Right lobe of liver (tissue), 6 donors: ENCODE results near the gene ZCCHC7. TPM values are rescaled to one million over a fixed set of nuclear protein-coding genes. Genes with fewer than 3 reads are reported as not detected.

ENCODE experiments used
- ATAC-seq, 4 donors: fragments of 200-7000 bp; cut with Tn5 transposase; one replicate each; pipeline ENCODE4 v1.9.1; 2020; ENCODE audit warnings: mild to moderate bottlenecking in 4 of 4, moderate library complexity in 4 of 4
- DNase-seq, 3 donors: peaks; one replicate each; pipeline ENCODE4 v3.0.0-alpha.2; 2020
- H3K27ac ChIP-seq, 3 donors: fragments of 200-600 bp; one replicate each; pipeline ENCODE4 v1.8.0; 2022
- H3K27me3 ChIP-seq, 2 donors: fragments of 200-600 bp; one replicate each; pipeline ENCODE4 v1.8.0; 2022
- H3K36me3 ChIP-seq, 4 donors: fragments of 200-600 bp; sonication (generic) in 1 of 4; one replicate each; pipeline versions ENCODE4 v1.5.1 to v1.8.0; 2017 to 2022; ENCODE audit warnings: control low read depth in 1 of 4
- H3K4me1 ChIP-seq, 4 donors: fragments of 200-600 bp; sonication (generic) in 1 of 4; one replicate each; pipeline versions ENCODE4 v1.5.1 to v1.8.0; 2017 to 2022; ENCODE audit warnings: control low read depth in 1 of 4
- H3K4me3 ChIP-seq, 3 donors: fragments of 200-600 bp; one replicate each; pipeline ENCODE4 v1.8.0; 2022
- H3K9me3 ChIP-seq, 4 donors: fragments of 200-600 bp; sonication (generic) in 1 of 4; one replicate each; pipeline versions ENCODE4 v1.5.1 to v1.8.0; 2017 to 2022; ENCODE audit warnings: control low read depth in 1 of 4
- CTCF ChIP-seq, 4 donors: fragments of 200-600 bp in 3 of 4; fragments of 450-650 bp in 1 of 4; IDR thresholded peaks; one replicate each; pipeline versions ENCODE4 v1.5.1 to v1.8.0; 2016 to 2022; ENCODE audit warnings: antibody characterized with exemption in 4 of 4, mild to moderate bottlenecking in 2 of 4
- POLR2A ChIP-seq: fragments of 450-650 bp; IDR thresholded peaks from one replicate; pipeline ENCODE4 v1.6.1; 2017; ENCODE audit warnings: antibody characterized with exemption, mild to moderate bottlenecking
- WGBS: methylation state at CpG from one replicate; pipeline ENCODE4 v1.1.6; 2018; ENCODE audit warnings: low coverage, low lambda C conversion rate; ENCODE audit not compliant: insufficient coverage; ENCODE audit errors: missing lambda C conversion rate; 5-methylcytosine and 5-hydroxymethylcytosine counted together
- intact Hi-C, 2 donors: fragments of 100-400 bp; cut with DNase I; formaldehyde crosslinking; loops; one replicate each; pipeline versions ENCODE4 v1.11.2 to v1.14.1; 2022
- total RNA-seq, 6 experiments: library from RNA; depleted of rRNA in 2 of 6; stranded (reverse); fragments of >200 nt in 2 of 6; fragmentation: NEBNext Ultra II Directional in 3 of 6; extraction: Animal tissue kit (Norgen Biotek cat#: 25700) in 3 of 6; gene quantifications; one replicate each; pipeline versions ENCODE4 v1.1.0 to v1.2.4, GENCODE V29; 2016 to 2023
- donor health status: DM: no; HTN: yes; CAD: no.
- donor health status: DM: no; HTN: no; CAD: no.
- donor health status: DM: no; HTN: no; CAD: no.
- donor health status: DM: no; HTN: yes; CAD: no.
- donor health status: DM: no; HTN: yes; CAD: no.

The ZCCHC7 gene
- total RNA-seq, 6 experiments from 2014 or later, result 5.9 to 10.0 (median 7.2) TPM

- TF ChIP-seq POLR2A, result no peak
- TF ChIP-seq CTCF (IDR thresholded peaks at IDR 0.05), result no peak
- intact Hi-C loops, result no loop called here
- H3K27me3 ChIP-seq, result no peaks in the 10 kb centered on the region
- H3K27ac ChIP-seq, result no peak overlapping the region
- no peaks in the 10 kb centered on the region for H3K4me1 ChIP-seq
- WGBS, result 100% methylated on average over 3 of the region's 3 CpGs
- no peaks in the 10 kb centered on the region for H3K36me3 ChIP-seq
- no peak for DNase-seq
- H3K4me3 ChIP-seq, result no peak overlapping the region
- no peak for ATAC-seq
- H3K9me3 ChIP-seq, result no peaks in the 10 kb centered on the region
Measured at GRCh38 chr9:37128051-37128450, 7.7 kb downstream of the ZCCHC7 start.

- H3K27ac ChIP-seq, result no peak overlapping the region
- H3K36me3 ChIP-seq, result no peaks in the 10 kb centered on the region
- DNase-seq (no peak), ATAC-seq (no peak)
- WGBS, result 92% methylated on average over 1 of the region's 1 CpG
- intact Hi-C loops, result no loop called here
- peaks cover 0 to 6% (median under 1%) of the 10 kb centered on the region in 4 donors for H3K4me1 ChIP-seq
- H3K9me3 ChIP-seq, result no peaks in the 10 kb centered on the region
- TF ChIP-seq CTCF (IDR thresholded peaks at IDR 0.05) (no peak), POLR2A (no peak)
- no peak overlapping the region for H3K4me3 ChIP-seq
- H3K27me3 ChIP-seq, result no peaks in the 10 kb centered on the region
Measured at GRCh38 chr9:37134166-37134565, 13.8 kb downstream of the ZCCHC7 start.

- Histone ChIP-seq H3K36me3 (peaks cover 0 to 3% (median 0%) of the 10 kb centered on the region in 4 donors), H3K4me3 (no peak overlapping the region), H3K27me3 (no peaks in the 10 kb centered on the region), H3K27ac (no peak overlapping the region), H3K9me3 (no peaks in the 10 kb centered on the region), H3K4me1 (peaks cover 0 to 9% (median 4%) of the 10 kb centered on the region in 4 donors)
- intact Hi-C loops, result no loop called here
- no peak for DNase-seq
- WGBS, result 93% methylated on average over 2 of the region's 2 CpGs
- TF ChIP-seq POLR2A, result no peak
- no peak for TF ChIP-seq CTCF (IDR thresholded peaks at IDR 0.05)
- ATAC-seq, result no peak
Measured at GRCh38 chr9:37141015-37141414, 20.6 kb downstream of the ZCCHC7 start.

- Histone ChIP-seq H3K27me3 (no peaks in the 10 kb centered on the region), H3K27ac (no peak overlapping the region), H3K4me3 (no peak overlapping the region), H3K36me3 (peaks cover 0 to 3% (median 0%) of the 10 kb centered on the region in 4 donors), H3K4me1 (peaks cover 0 to under 1% (median 0%) of the 10 kb centered on the region in 4 donors), H3K9me3 (no peaks in the 10 kb centered on the region)
- ATAC-seq (no peak), DNase-seq (no peak)
- 86% methylated on average over 2 of the region's 2 CpGs for WGBS
- no peak for TF ChIP-seq POLR2A
- TF ChIP-seq CTCF (IDR thresholded peaks at IDR 0.05), result no peak
- intact Hi-C loops, result no loop called here
Measured at GRCh38 chr9:37144762-37145161, 24.4 kb downstream of the ZCCHC7 start.

- Histone ChIP-seq H3K36me3 (peaks cover 0 to 3% (median 0%) of the 10 kb centered on the region in 4 donors), H3K4me1 (no peaks in the 10 kb centered on the region), H3K4me3 (no peak overlapping the region), H3K27me3 (no peaks in the 10 kb centered on the region), H3K27ac (no peak overlapping the region), H3K9me3 (no peaks in the 10 kb centered on the region)
- WGBS, result 13% methylated on average over 2 of the region's 2 CpGs
- TF ChIP-seq CTCF (IDR thresholded peaks at IDR 0.05) (no peak), POLR2A (no peak)
- DNase-seq (no peak), ATAC-seq (peak in 1 of 4 donors; percentile 38)
- intact Hi-C loops, result no loop called here
Measured at GRCh38 chr9:37146410-37146809, 26.0 kb downstream of the ZCCHC7 start.
